GM12873 (cell line): ENCODE results near the gene ZDHHC11B.

ENCODE experiments used
- CTCF ChIP-seq: IDR thresholded peaks from 2 replicates; pipeline ENCODE4 v1.5.1; 2012; ENCODE audit warnings: low read depth, mild to moderate bottlenecking, moderate library complexity, low read length, control low read depth; ENCODE audit not compliant: insufficient read depth; ENCODE audit errors: missing control alignments

ZDHHC11B gene

GRCh38 chr5:763998-764781, 20.3 kb downstream of the ZDHHC11B start:
- no peak for TF ChIP-seq CTCF

GRCh38 chr5:763397-763796, 21.1 kb downstream of the ZDHHC11B start:
- TF ChIP-seq CTCF: no peak

- no peak for TF ChIP-seq CTCF
Observed at GRCh38 chr5:761854-762710, 22.4 kb downstream of the ZDHHC11B start.

GRCh38 chr5:761059-761771, 23.3 kb downstream of the ZDHHC11B start:
- TF ChIP-seq CTCF: no peak

GRCh38 chr5:760363-761058, 24.0 kb downstream of the ZDHHC11B start:
- no peak for TF ChIP-seq CTCF

- TF ChIP-seq CTCF: no peak
Observed at GRCh38 chr5:759781-760362, 24.7 kb downstream of the ZDHHC11B start.
